ENCODE data around the gene ZFP28.

The ZFP28 gene

DNA sequence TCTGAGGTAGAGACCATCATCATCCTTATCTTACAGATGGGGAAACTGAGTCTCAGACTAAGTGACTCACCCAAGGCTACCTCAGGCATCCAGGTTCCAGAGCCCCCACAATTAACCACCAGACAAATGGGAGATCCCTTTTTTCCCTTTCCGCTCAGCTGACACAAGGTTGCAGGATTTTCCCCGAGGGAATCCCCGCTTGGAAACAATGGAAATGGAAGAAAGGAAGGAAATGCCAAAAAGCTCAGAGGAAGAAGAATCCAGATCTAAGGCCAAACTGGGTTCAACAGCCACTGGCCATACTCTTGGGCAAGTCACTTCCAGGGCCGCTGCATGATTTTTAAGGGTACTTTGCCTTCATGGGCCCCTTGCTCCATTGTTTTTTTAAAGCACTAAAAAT is 57.9 kb downstream of the ZFP28 start:
- DNase-seq: no peak

DNA sequence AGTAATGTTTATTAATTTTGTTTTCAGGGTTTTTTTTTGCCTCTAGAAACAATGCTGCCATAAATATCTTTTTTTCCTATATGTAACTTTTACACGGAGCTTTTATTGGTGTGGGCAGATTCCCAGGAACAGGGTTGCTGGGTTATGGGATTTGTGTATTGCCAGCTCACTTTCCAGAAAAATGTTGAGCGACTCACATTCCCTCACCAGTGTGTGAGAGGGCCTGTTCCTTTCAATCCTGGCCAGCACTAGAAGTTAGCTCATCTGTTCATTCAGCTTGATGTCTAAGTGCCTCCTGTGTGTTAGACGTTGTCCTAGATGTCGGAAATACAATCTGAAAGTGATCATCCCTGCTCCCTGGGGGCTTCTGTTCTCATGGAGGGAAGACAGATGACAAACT is 58.9 kb downstream of the ZFP28 start:
- DNase-seq: no peak

DNA sequence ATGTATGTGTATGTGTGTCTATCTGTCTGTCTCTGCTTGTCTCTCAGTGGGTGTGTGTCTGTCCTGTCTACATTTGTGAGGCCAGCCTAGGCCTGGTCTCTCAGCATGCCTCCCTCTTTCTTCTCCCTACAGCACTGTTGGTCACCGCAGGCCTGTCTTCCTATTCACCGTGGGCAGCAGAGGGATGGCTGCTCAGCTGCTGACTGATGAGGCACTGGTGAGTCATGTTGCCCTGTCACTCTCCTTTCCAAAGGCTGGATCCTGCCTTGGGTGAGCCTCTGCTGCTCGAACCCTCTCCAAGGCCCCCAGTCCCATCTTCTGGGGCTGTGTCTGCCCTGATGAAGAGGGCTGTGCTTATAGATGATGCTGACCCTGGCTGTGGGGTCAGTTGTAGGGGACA is 62.6 kb downstream of the ZFP28 start:
- DNase-seq: no peak

DNA sequence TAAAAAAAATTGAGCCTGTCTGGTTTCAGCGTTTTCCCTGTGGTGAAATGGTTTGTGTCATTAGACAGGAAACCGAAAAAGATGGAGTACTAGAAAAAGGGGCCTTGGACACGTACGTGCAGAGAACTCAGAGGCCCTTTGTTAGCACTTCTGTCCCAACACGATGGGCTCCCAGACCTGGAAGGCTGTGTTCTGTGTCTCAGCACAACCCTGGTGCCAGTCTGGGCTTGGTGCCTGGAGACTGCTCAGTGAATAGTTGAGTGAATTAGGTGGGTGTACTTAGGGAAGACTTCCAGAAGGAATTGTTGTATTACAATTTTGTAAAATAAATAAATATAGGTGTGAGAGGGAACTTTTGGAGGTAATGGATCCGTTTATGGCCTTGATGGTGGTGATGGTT is 65.1 kb downstream of the ZFP28 start:
- no peak for DNase-seq
